ENCODE measurements around the gene UBXN4.
"Not testable (repeated sequence)": the region's sequence is repeated elsewhere in the genome, so short reads cannot be mapped to it uniquely, and the experiment has no call there.

UBXN4 gene, protein sequence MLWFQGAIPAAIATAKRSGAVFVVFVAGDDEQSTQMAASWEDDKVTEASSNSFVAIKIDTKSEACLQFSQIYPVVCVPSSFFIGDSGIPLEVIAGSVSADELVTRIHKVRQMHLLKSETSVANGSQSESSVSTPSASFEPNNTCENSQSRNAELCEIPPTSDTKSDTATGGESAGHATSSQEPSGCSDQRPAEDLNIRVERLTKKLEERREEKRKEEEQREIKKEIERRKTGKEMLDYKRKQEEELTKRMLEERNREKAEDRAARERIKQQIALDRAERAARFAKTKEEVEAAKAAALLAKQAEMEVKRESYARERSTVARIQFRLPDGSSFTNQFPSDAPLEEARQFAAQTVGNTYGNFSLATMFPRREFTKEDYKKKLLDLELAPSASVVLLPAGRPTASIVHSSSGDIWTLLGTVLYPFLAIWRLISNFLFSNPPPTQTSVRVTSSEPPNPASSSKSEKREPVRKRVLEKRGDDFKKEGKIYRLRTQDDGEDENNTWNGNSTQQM

DNA sequence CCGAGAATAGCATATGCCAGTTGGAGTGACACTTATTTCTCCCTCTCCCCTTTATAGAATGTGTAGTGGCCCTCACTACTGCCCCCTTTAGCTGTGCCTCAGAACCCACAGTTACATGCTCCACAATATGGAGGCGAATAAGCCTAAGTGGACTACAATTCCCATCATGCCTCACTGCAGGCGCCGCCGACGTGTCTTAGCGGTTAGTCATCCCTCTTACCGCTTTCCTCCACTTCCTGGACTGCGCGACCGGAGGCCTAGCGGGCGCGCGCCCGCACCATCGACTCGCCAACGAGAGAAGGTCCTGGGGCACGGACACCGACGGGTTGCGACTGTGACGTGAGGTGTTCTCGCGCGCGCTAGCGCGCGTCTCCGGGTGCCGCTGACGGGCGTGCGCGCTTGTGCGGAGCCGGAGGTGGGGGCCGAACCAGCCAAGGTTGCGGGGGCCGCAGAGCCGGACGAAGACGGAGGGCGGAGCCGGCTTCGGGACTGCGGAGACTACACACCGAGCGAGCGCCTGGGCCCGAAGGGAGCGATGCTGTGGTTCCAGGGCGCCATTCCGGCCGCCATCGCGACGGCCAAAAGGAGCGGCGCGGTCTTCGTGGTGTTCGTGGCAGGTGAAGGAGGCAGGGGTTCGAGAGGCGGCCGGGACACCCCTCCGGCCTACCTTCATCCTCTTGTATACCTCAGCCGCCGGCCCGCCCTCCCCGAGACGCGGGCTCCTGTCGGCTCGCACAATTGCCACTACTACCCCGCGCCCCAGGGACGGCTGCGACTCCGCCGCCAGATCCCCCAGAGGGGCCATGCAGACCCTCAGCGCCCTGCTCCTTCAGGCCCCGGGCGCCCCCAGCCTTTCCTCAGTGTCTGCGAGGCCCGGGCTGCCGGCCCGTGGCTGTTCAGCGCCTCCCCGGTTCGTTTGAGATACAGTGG lies at the start of gene UBXN4:
TSS of gene UBXN4 (plus strand) at position 461 of the 930 bp plus-strand sequence. CDS start at position 536, 75 bp downstream.
- peak; percentile 100 for DNase-seq (ENCODE audit: low read depth)
- TF ChIP-seq, protein P1, sequence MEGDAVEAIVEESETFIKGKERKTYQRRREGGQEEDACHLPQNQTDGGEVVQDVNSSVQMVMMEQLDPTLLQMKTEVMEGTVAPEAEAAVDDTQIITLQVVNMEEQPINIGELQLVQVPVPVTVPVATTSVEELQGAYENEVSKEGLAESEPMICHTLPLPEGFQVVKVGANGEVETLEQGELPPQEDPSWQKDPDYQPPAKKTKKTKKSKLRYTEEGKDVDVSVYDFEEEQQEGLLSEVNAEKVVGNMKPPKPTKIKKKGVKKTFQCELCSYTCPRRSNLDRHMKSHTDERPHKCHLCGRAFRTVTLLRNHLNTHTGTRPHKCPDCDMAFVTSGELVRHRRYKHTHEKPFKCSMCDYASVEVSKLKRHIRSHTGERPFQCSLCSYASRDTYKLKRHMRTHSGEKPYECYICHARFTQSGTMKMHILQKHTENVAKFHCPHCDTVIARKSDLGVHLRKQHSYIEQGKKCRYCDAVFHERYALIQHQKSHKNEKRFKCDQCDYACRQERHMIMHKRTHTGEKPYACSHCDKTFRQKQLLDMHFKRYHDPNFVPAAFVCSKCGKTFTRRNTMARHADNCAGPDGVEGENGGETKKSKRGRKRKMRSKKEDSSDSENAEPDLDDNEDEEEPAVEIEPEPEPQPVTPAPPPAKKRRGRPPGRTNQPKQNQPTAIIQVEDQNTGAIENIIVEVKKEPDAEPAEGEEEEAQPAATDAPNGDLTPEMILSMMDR (conservative IDR thresholded peaks at IDR 0.05; ENCODE audit: low read depth, low read length), result peak; percentile 64
- H3K4me3 ChIP-seq (ENCODE audit: low read depth, low read length), result peak within 1 kb of the TSS; percentile 88

DNA sequence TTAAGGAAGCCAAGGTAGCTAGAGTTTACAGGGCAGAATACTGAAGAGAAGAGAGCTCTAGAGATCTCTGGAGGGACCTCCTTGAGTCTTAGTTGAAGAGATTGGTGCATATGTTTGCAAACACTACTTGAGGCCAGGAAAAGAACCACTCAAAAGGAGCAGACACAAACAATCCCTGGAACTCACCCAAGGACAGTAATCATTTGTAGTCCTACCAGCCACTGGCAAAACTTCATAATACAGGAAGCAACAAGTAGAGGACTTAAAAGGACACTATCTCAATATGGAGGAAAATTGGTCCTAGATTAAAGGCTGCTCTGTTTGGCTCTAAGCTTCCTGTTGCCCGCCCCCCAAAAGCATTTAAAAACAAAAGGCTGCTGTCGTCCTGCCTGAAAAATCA lies 46.9 kb upstream of the UBXN4 start:
- TF ChIP-seq, protein P1 (conservative IDR thresholded peaks at IDR 0.05; ENCODE audit: low read depth, low read length), result no peak
- DNase-seq (ENCODE audit: low read depth), result peak; percentile 52

DNA sequence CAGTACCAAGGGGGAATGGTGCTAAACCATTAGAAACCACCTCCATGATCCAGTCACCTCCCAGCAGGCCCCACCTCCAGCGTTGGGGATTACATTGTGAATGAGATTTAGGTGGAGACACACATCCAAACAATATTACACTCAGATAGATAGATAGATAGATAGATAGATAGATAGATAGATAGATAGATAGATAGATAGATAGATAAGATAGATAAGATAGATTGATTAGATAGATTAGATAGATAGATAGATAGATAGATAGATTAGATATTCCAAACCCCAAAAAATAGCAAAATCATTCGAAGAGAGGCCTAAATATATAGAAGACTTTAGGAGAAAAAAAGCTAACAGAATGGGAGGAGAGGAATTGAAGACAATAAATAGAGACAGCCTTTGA lies 42.8 kb upstream of the UBXN4 start:
- no peak overlapping the region for H3K4me3 ChIP-seq (ENCODE audit: low read depth, low read length)
- TF ChIP-seq, protein P1 (conservative IDR thresholded peaks at IDR 0.05; ENCODE audit: low read depth, low read length), result no peak
- DNase-seq (ENCODE audit: low read depth), result no peak

More for the DNA sequence above, 46.9 kb upstream of the UBXN4 start:
- H3K4me3 ChIP-seq (ENCODE audit: low read depth, low read length), result no peak overlapping the region

DNA sequence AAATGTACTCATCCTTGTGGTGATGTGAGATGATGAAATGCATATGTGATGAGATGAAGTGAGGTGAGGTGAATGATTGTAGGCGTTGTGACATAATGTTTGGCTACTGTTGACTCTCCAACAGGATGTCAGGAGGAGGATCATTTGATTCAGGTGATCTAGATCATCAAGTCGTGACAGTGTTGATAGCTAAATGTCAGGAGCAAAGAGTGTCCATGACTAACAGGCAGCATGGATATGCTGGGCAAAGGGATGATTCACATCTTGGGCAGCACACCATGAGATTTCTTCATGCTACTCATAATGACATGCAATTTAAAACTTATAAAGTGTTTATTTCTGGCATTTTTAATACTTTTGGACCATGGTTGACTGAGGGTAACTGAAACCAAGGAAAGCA lies 40.2 kb upstream of the UBXN4 start:
- peak; percentile 43 for DNase-seq (ENCODE audit: low read depth)
- TF ChIP-seq, protein P1 (conservative IDR thresholded peaks at IDR 0.05; ENCODE audit: low read depth, low read length), result no peak
- H3K4me3 ChIP-seq (ENCODE audit: low read depth, low read length), result no peak overlapping the region

DNA sequence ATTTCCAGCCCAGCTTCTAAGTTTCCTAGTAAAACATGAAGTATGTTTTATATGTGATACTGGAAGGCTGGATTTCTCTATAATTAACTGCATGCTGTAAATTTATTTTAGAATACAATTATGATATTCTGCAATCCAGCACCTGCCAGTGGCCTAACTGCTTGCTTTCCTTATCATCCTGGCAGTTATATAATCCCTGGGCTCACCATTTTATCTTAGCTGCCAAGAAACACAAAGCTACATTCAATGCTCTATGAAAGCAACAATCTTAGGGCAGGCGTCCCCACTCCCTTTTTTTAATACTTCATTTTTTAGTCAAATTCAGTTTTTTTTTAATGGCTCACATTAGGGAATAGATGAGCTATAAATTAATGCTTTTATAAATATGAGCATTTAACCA lies 38.4 kb upstream of the UBXN4 start:
- DNase-seq (ENCODE audit: low read depth), result no peak
- no peak overlapping the region for H3K4me3 ChIP-seq (ENCODE audit: low read depth, low read length)
- TF ChIP-seq, protein P1 (conservative IDR thresholded peaks at IDR 0.05; ENCODE audit: low read depth, low read length), result no peak

DNA sequence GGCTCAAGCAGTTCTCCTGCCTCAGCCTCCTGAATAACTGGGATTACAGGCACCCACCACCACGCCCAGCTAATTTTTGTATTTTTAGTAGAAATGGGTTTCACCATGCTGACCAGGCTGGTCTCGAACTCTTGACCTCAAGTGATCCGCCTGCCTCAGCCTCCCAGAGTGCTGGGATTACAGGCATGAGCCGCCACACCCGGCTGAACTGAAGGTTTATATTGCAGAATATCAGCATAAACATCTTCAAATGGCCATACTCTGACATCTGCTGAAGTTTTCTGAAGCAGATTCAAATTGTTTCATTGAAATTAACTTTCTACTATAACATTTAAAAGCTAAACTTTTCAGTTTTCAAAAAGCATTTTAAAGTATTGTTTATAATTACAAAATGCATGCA lies 37.6 kb upstream of the UBXN4 start:
- DNase-seq (ENCODE audit: low read depth); H3K4me3 ChIP-seq (ENCODE audit: low read depth, low read length): not testable (repeated sequence)

DNA sequence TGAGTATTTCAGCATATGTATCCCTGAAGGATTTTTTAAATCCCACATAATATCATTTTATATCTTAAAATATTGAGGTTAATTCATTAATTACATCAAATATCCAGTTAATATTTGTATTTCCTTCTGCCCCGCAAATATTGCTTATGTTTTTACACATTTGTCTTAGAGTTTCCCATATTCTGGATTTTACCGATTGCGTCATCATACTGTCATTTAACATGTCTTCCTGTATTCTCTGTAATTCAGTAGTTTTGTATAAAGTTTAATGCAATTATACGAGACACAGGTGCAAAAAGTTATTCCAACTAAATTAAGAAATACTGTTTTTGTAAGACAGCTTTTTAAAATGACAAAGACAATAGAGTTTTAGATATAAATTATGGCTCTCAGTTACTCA lies 33.5 kb upstream of the UBXN4 start:
- TF ChIP-seq, protein P1 (conservative IDR thresholded peaks at IDR 0.05; ENCODE audit: low read depth, low read length), result no peak
- no peak for DNase-seq (ENCODE audit: low read depth)
- no peak overlapping the region for H3K4me3 ChIP-seq (ENCODE audit: low read depth, low read length)
